LNCaP clone FGC (cell line): Measurements from ENCODE around the gene POLE.
A peak's percentile ranks its signal among the peaks of the same experiment; 100 is the strongest.

Experiments used
- DNase-seq: peaks from one replicate; pipeline ENCODE4 v3.0.0-alpha.2; 2011; ENCODE audit warnings: low read depth
- H3K4me3 ChIP-seq: 2 replicates; pipeline ENCODE4 v1.5.1; 2011; ENCODE audit warnings: mild to moderate bottlenecking, low read depth, low read length, control low read depth
- CTCF ChIP-seq: IDR thresholded peaks from 2 replicates; pipeline ENCODE4 v1.5.1; 2012; ENCODE audit warnings: mild to moderate bottlenecking; ENCODE audit not compliant: control insufficient read depth, insufficient read depth; ENCODE audit errors: extremely low read depth

Gene POLE

GRCh38 chr12:132619386-132620112 lies 67.6 kb downstream of the POLE start:
- DNase-seq, result no peak
- no peak overlapping the region for H3K4me3 ChIP-seq
- no peak for TF ChIP-seq CTCF

- TF ChIP-seq CTCF, result no peak
- no peak overlapping the region for H3K4me3 ChIP-seq
- DNase-seq, result no peak
Observed at GRCh38 chr12:132619071-132619385, 68.1 kb downstream of the POLE start.

GRCh38 chr12:132618683-132619043 lies 68.5 kb downstream of the POLE start, which contains the start of gene P2RX2:
P2RX2 (plus strand) TSS chr12:132618776; CDS start chr12:132618817, 41 bp downstream.
- no peak for DNase-seq
- H3K4me3 ChIP-seq, result peak within 1 kb of the TSS; percentile 31
- TF ChIP-seq CTCF, result no peak

GRCh38 chr12:132617822-132618682 lies 69.1 kb downstream of the POLE start:
- no peak for DNase-seq
- H3K4me3 ChIP-seq, result peak overlapping the region; percentile 31
- no peak for TF ChIP-seq CTCF

GRCh38 chr12:132617135-132617701 lies 69.9 kb downstream of the POLE start:
- no peak overlapping the region for H3K4me3 ChIP-seq
- TF ChIP-seq CTCF, result no peak
- no peak for DNase-seq

- H3K4me3 ChIP-seq, result no peak overlapping the region
- no peak for DNase-seq
- no peak for TF ChIP-seq CTCF
Observed at GRCh38 chr12:132615579-132616038, 71.5 kb downstream of the POLE start.
